ENCODE results near the gene MXI1.
"Not testable (repeated sequence)": the region's sequence is repeated elsewhere in the genome, so short reads cannot be mapped to it uniquely, and the experiment has no call there.

The MXI1 gene

DNA sequence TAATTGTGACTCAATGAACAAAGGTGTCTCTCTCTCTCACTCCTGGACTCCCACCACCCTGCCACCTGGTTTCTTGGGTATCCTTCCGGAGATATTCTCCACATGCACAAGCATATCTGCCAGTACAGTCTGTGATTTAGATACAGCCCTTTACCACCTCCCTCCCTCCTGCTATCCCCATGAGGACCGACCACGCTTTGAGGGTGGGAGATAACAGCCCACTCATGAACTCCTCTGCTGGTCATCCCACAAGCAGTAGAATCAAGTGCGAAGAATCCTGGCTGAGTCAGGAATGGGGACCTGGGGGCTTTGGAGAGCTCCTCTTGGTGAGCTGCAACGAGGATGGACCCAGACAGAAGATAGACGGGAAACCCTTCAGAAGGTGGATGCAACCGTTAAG, 28.2 kb upstream of the MXI1 start:
- TF ChIP-seq, protein P1, sequence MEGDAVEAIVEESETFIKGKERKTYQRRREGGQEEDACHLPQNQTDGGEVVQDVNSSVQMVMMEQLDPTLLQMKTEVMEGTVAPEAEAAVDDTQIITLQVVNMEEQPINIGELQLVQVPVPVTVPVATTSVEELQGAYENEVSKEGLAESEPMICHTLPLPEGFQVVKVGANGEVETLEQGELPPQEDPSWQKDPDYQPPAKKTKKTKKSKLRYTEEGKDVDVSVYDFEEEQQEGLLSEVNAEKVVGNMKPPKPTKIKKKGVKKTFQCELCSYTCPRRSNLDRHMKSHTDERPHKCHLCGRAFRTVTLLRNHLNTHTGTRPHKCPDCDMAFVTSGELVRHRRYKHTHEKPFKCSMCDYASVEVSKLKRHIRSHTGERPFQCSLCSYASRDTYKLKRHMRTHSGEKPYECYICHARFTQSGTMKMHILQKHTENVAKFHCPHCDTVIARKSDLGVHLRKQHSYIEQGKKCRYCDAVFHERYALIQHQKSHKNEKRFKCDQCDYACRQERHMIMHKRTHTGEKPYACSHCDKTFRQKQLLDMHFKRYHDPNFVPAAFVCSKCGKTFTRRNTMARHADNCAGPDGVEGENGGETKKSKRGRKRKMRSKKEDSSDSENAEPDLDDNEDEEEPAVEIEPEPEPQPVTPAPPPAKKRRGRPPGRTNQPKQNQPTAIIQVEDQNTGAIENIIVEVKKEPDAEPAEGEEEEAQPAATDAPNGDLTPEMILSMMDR (IDR thresholded peaks at IDR 0.05; ENCODE audit: extremely low read depth, insufficient read depth, missing control alignments): no peak
- no peak for DNase-seq (ENCODE audit: low spot score)
- in situ Hi-C loops (cut with MboI; ENCODE audit: low pct_unique_long_range_greater_than_20kb, low sequenced_read_pairs, unreplicated experiment): no loop called here

DNA sequence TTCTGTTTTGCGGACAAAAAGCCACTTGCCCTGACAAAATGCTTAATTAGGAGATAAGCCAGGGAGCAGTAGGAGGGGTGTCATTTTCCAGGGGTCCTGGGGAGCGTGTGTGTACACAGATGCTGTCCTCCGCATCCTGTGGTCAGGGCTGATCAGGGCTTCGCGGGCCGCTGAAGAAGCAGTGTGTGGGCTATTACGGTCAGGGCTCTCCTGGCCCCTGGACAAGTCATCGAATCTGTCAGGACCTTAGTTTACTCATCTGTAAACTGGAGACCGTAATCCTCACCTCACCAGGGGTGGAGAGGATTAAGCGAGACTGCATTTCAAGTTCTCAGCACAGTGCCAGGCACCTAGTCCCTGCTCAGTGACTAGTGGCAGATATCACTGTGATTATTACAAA, 26.0 kb upstream of the MXI1 start:
- TF ChIP-seq, protein P1 (IDR thresholded peaks at IDR 0.05; ENCODE audit: extremely low read depth, insufficient read depth, missing control alignments): no peak
- no peak for DNase-seq (ENCODE audit: low spot score)
- in situ Hi-C loops (cut with MboI; ENCODE audit: low pct_unique_long_range_greater_than_20kb, low sequenced_read_pairs, unreplicated experiment): no loop called here

DNA sequence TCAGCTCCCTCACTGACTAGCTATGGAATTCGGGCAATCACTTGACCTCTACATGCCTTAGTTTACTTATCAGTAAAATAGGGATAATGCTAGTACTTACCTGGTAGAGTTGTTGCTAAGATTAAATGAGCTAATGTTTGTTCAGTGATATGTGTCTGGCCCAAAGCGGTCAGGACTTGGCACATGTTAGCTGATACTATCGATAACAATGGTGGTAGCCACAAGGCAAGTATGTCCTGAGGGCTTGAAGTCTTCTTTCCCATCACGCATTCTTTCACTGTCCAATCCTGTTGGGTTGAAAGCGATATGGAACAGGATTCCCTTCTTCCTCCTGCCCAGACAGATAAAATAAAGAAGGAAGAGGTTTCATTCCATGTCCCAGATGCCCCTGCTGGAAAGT, 25.5 kb upstream of the MXI1 start:
- TF ChIP-seq, protein P1 (IDR thresholded peaks at IDR 0.05; ENCODE audit: extremely low read depth, insufficient read depth, missing control alignments): no peak
- in situ Hi-C loops (cut with MboI; ENCODE audit: low pct_unique_long_range_greater_than_20kb, low sequenced_read_pairs, unreplicated experiment): no loop called here
- no peak for DNase-seq (ENCODE audit: low spot score)

DNA sequence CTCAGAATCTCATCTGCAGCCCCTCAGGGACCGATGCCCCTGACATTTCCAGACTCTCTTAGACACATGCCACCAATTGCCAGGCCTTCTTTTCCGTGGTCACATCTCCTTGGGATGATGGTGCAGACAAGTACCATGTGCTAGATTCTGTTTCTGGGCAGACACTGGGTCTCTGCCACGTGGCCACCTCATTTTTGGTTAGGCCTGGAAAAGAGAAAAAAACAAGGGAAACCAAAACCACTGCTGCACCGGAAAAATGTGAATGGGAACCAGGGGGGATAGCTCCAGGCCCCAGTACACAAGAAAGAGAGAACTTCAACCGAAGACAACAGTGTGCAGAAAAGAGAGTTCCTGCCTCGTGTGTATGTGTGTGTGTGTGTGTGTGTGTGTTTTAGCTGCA, 23.0 kb upstream of the MXI1 start:
- in situ Hi-C loops (cut with MboI; ENCODE audit: low pct_unique_long_range_greater_than_20kb, low sequenced_read_pairs, unreplicated experiment): no loop called here
- no peak for DNase-seq (ENCODE audit: low spot score)
- TF ChIP-seq, protein P1 (IDR thresholded peaks at IDR 0.05; ENCODE audit: extremely low read depth, insufficient read depth, missing control alignments): no peak

DNA sequence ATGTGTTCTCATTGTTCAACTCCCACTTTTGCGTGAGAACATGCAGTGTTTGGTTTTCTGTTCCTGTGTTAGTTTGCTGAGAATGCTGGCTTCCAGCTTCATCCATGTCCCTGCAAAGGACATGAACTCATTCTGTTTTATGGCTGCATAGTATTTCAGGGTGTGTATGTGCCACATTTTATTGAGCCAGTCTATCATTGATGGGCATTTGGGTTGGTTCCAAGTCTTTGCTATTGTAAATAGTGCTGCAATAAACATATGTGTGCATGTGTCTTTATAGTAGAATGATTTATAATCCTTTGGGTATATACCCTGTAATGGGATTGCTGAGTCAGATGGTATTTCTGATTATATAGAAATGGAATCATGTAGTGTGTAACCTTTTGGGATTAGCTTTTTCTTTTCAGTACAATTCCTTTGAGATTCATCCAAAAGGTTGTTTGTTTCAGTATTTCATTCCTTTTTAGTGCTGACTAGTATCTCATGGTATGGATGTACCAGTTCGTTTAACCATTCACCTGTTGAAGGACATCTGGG, 21.7 kb upstream of the MXI1 start:
- in situ Hi-C loops (cut with MboI; ENCODE audit: low pct_unique_long_range_greater_than_20kb, low sequenced_read_pairs, unreplicated experiment); DNase-seq (ENCODE audit: low spot score): not testable (repeated sequence)

DNA sequence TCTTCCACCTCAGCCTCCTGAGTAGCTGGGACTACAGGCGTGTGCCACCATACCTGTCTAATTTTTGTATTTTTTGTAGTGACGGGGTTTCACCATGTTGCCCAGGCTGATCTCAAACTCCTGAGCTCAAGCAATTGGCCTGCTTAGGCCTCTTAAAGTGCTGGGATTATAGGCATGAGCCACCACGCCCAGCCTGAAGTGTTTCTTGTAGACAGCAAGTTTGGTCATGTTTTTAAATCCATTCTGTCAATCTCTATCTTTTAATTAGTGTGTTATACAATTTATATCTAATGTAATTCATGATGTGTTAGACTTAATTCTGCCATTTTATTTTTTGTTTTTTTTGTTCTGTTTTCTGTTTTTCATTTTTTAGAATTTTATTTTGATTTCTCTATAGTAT, 17.2 kb upstream of the MXI1 start:
- TF ChIP-seq, protein P1 (IDR thresholded peaks at IDR 0.05; ENCODE audit: extremely low read depth, insufficient read depth, missing control alignments): no peak
- no peak for DNase-seq (ENCODE audit: low spot score)
- in situ Hi-C loops (cut with MboI; ENCODE audit: low pct_unique_long_range_greater_than_20kb, low sequenced_read_pairs, unreplicated experiment): no loop called here

DNA sequence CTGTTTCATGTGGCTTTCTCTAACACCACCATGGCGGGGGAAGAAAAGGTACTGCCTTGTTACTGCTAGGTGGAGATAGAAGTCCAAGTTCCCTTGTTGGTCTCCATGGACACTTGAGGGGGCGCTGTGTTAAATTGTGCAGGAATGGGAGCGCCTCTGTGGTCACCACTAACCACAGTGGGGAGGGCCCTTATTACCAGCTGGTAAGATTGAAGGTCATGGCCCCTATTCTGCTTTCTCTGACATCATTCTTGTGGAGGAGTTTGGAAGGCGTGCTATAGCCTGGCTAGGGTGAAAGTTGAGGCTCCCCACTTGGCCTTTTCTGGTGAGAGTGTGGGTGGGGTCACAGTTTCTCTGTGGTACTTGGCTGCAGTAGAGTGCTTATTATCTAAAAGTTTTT, 14.9 kb upstream of the MXI1 start:
- in situ Hi-C loops (cut with MboI; ENCODE audit: low pct_unique_long_range_greater_than_20kb, low sequenced_read_pairs, unreplicated experiment): no loop called here
- DNase-seq (ENCODE audit: low spot score): no peak
- TF ChIP-seq, protein P1 (IDR thresholded peaks at IDR 0.05; ENCODE audit: extremely low read depth, insufficient read depth, missing control alignments): peak; percentile 50

Measured in GM13977 (cell line).